H1 (cell line): ENCODE results near the gene NAPA. TPM values are rescaled to one million over a fixed set of nuclear protein-coding genes. Genes with fewer than 3 reads are reported as not detected.

ENCODE experiments used
- CTCF ChIA-PET: fragments of 300-600 bp; sonication (Branson Sonifier 250); formaldehyde crosslinking; loops from one replicate; lab custom pipeline; 2021; ENCODE audit not compliant: partially characterized antibody; lab: Charles Lee
- POLR2A ChIA-PET: fragments of 300-600 bp; sonication (Branson Sonifier 250); formaldehyde crosslinking; loops from one replicate; lab custom pipeline; 2021; ENCODE audit warnings: inconsistent platforms; ENCODE audit not compliant: partially characterized antibody; lab: Charles Lee
- DNase-seq, 2 experiments: peaks; one replicate each; pipeline versions ENCODE4 v3.0.0 to v3.0.0-alpha.2; 2010 to 2022; ENCODE audit warnings: low spot score in 2 of 2, low read depth in 1 of 2, mixed read lengths in 1 of 2
- FAIRE-seq: peaks from 2 replicates; lab custom pipeline; 2011; peaks lifted over from hg19 to GRCh38; lab: Jason Lieb, UNC
- H2AFZ ChIP-seq: 2 replicates; pipeline ENCODE4 v1.8.1; 2012; ENCODE audit warnings: low read length, inconsistent platforms
- H2AK5ac ChIP-seq: 2 replicates; pipeline ENCODE4 v1.6.1; 2013; ENCODE audit warnings: low read depth, low read length
- H2BK120ac ChIP-seq: replicated peaks from 2 replicates; pipeline ENCODE3; 2013; ENCODE audit warnings: low read depth, low read length, inconsistent platforms
- H2BK12ac ChIP-seq: 2 replicates; pipeline ENCODE4 v1.6.1; 2013; ENCODE audit warnings: low read depth, low read length
- H2BK15ac ChIP-seq: 2 replicates; pipeline ENCODE4 v1.6.1; 2013; ENCODE audit warnings: low read length
- H2BK20ac ChIP-seq: 2 replicates; pipeline ENCODE4 v1.6.1; 2013; ENCODE audit warnings: low read length
- H2BK5ac ChIP-seq: 2 replicates; pipeline ENCODE4 v1.6.1; 2013; ENCODE audit warnings: low read depth, low read length
- H3K14ac ChIP-seq: 2 replicates; pipeline ENCODE4 v1.6.1; 2013; ENCODE audit warnings: inconsistent platforms; ENCODE audit not compliant: insufficient read length
- H3K18ac ChIP-seq: 2 replicates; pipeline ENCODE4 v1.6.1; 2013; ENCODE audit warnings: low read length; ENCODE audit errors: extremely low read depth
- H3K23ac ChIP-seq: 2 replicates; pipeline ENCODE4 v1.6.1; 2013; ENCODE audit warnings: inconsistent platforms; ENCODE audit not compliant: insufficient read length
- H3K23me2 ChIP-seq: 2 replicates; pipeline ENCODE4 v1.6.1; 2013; ENCODE audit warnings: low read depth, low read length
- H3K27ac ChIP-seq: 2 replicates; pipeline ENCODE4 v1.6.1; 2011; ENCODE audit warnings: low read depth, low read length, inconsistent platforms
- H3K27me3 ChIP-seq, 4 experiments: replicated peaks in 1 of 4; 1 replicate in 1 of 4; 2 replicates in 3 of 4; pipeline versions ENCODE4 v1.6.1 to v1.8.1; 2011 to 2013; ENCODE audit warnings: low read length in 3 of 4, mild to moderate bottlenecking in 3 of 4, inconsistent platforms in 2 of 4, mixed read lengths in 2 of 4, moderate library complexity in 1 of 4; ENCODE audit not compliant: control insufficient read depth in 3 of 4, insufficient read depth in 3 of 4; ENCODE audit errors: extremely low read depth in 1 of 4
- H3K36me3 ChIP-seq, 4 experiments: 2 replicates each; pipeline versions ENCODE4 v1.6.1 to v1.8.1; 2011 to 2013; ENCODE audit warnings: mild to moderate bottlenecking in 4 of 4, low read length in 3 of 4, moderate library complexity in 2 of 4, control low read depth in 1 of 4, inconsistent platforms in 1 of 4; ENCODE audit not compliant: insufficient read depth in 4 of 4, control insufficient read depth in 2 of 4
- H3K4ac ChIP-seq: replicated peaks from 2 replicates; pipeline ENCODE3; 2013; ENCODE audit warnings: low read length, low read depth, mixed read lengths, inconsistent platforms; ENCODE audit not compliant: insufficient read length
- H3K4me1 ChIP-seq, 4 experiments: replicated peaks in 1 of 4; 1 replicate in 1 of 4; 2 replicates in 3 of 4; pipeline versions ENCODE4 v1.6.1 to v1.8.1; 2011 to 2013; ENCODE audit warnings: low read length in 3 of 4, inconsistent platforms in 2 of 4, mixed read lengths in 1 of 4; ENCODE audit not compliant: insufficient read depth in 4 of 4, control insufficient read depth in 3 of 4
- H3K4me2 ChIP-seq, 2 experiments: 2 replicates each; pipeline versions ENCODE4 v1.6.1 to v1.8.1; 2011 to 2013; ENCODE audit warnings: low read depth in 2 of 2, low read length in 2 of 2, control low read depth in 1 of 2, inconsistent platforms in 1 of 2, mild to moderate bottlenecking in 1 of 2; ENCODE audit not compliant: insufficient read depth in 1 of 2
- H3K4me3 ChIP-seq, 4 experiments: fragments of 200-600, 300-600 bp in 1 of 4; sonication (generic), shearing (Covaris generic), sonication (Bioruptor Twin) in 1 of 4; 2 replicates each; pipeline versions ENCODE4 v1.5.1 to v1.8.1; 2011 to 2016; ENCODE audit warnings: low read length in 4 of 4, low read depth in 3 of 4, control low read depth in 2 of 4, inconsistent platforms in 2 of 4, mild to moderate bottlenecking in 2 of 4, mixed read lengths in 1 of 4, moderate library complexity in 1 of 4; ENCODE audit not compliant: insufficient read depth in 2 of 4; ENCODE audit errors: extremely low read depth in 1 of 4
- H3K56ac ChIP-seq: replicated peaks from 2 replicates; pipeline ENCODE3; 2013; ENCODE audit warnings: low read depth, mild to moderate bottlenecking, mixed read lengths, low read length, inconsistent platforms; ENCODE audit not compliant: insufficient read length
- H3K79me1 ChIP-seq: 2 replicates; pipeline ENCODE4 v1.6.1; 2013; ENCODE audit warnings: low read depth, low read length, control low read depth
- H3K79me2 ChIP-seq, 2 experiments: 2 replicates each; pipeline versions ENCODE4 v1.6.1 to v1.8.1; 2012 to 2013; ENCODE audit warnings: low read length in 2 of 2, mild to moderate bottlenecking in 2 of 2, inconsistent platforms in 1 of 2; ENCODE audit not compliant: insufficient read depth in 2 of 2, control insufficient read depth in 1 of 2
- H3K9ac ChIP-seq, 4 experiments: replicated peaks in 1 of 4; 1 replicate in 1 of 4; 2 replicates in 3 of 4; pipeline versions ENCODE4 v1.6.1 to v1.8.1; 2011 to 2013; ENCODE audit warnings: low read depth in 3 of 4, low read length in 3 of 4, control low read depth in 2 of 4, mild to moderate bottlenecking in 2 of 4, moderate library complexity in 2 of 4, inconsistent platforms in 1 of 4; ENCODE audit errors: extremely low read depth in 1 of 4
- H3K9me3 ChIP-seq, 2 experiments: 2 replicates each; pipeline versions ENCODE4 v1.6.1 to v1.8.1; 2012 to 2013; ENCODE audit warnings: mild to moderate bottlenecking in 2 of 2, moderate library complexity in 2 of 2, control low read depth in 1 of 2, inconsistent platforms in 1 of 2, low read depth in 1 of 2, low read length in 1 of 2, mixed read lengths in 1 of 2; ENCODE audit not compliant: insufficient read depth in 2 of 2
- H4K20me1 ChIP-seq, 2 experiments: replicated peaks in 1 of 2; 2 replicates each; pipeline versions ENCODE3 to v1.8.1; 2011 to 2013; ENCODE audit warnings: inconsistent platforms in 2 of 2, low read length in 2 of 2, mild to moderate bottlenecking in 1 of 2; ENCODE audit not compliant: insufficient read depth in 2 of 2, control insufficient read depth in 1 of 2
- H4K5ac ChIP-seq: 2 replicates; pipeline ENCODE4 v1.6.1; 2013; ENCODE audit warnings: low read length, low read depth, mixed read lengths, inconsistent platforms; ENCODE audit not compliant: insufficient read length
- H4K8ac ChIP-seq: 2 replicates; pipeline ENCODE4 v1.8.0; 2013; ENCODE audit warnings: mild to moderate bottlenecking, moderate library complexity, low read length, inconsistent platforms; ENCODE audit not compliant: insufficient read depth; ENCODE audit errors: extremely low read depth
- H4K91ac ChIP-seq: replicated peaks from 2 replicates; pipeline ENCODE3; 2013; ENCODE audit warnings: low read length, mixed read lengths, inconsistent platforms; ENCODE audit not compliant: insufficient read length
- BACH1 ChIP-seq: IDR thresholded peaks from 2 replicates; pipeline ENCODE4 v1.6.1; 2012; ENCODE audit warnings: low read length, improper control_type of control experiment
- CEBPB ChIP-seq: IDR thresholded peaks from 2 replicates; pipeline ENCODE4 v1.6.1; 2012; ENCODE audit warnings: low read depth, low read length
- E2F6 ChIP-seq: IDR thresholded peaks from 2 replicates; pipeline ENCODE4 v1.6.1; 2012; ENCODE audit warnings: inconsistent platforms
- EP300 ChIP-seq, 2 experiments: IDR thresholded peaks; 1 replicate in 1 of 2; 2 replicates in 1 of 2; pipeline ENCODE4 v1.6.1; 2011 to 2012; ENCODE audit warnings: low read depth in 2 of 2, low read length in 2 of 2, mild to moderate bottlenecking in 2 of 2, borderline replicate concordance in 1 of 2, inconsistent platforms in 1 of 2, moderate library complexity in 1 of 2
- KDM1A ChIP-seq: fragments of 200-600, 300-600 bp; sonication (generic); IDR thresholded peaks from 2 replicates; pipeline ENCODE4 v1.7.1; 2016; ENCODE audit warnings: mild to moderate bottlenecking, low read length, borderline replicate concordance
- KDM4A ChIP-seq: IDR thresholded peaks from one replicate; pipeline ENCODE4 v1.7.1; 2012; ENCODE audit warnings: low read depth, mild to moderate bottlenecking, moderate library complexity, low read length, inconsistent platforms; ENCODE audit not compliant: severe bottlenecking
- NRF1 ChIP-seq: IDR thresholded peaks from 2 replicates; pipeline ENCODE4 v1.6.1; 2011; ENCODE audit warnings: mild to moderate bottlenecking, low read depth, low read length, improper control_type of control experiment
- POU5F1 ChIP-seq: IDR thresholded peaks from 2 replicates; pipeline ENCODE4 v1.6.1; 2011; ENCODE audit warnings: low read depth, mild to moderate bottlenecking, low read length, moderate library complexity
- SAP30 ChIP-seq: fragments of 300-600 bp; sonication (generic); IDR thresholded peaks from 2 replicates; pipeline ENCODE4 v1.7.1; 2012; ENCODE audit warnings: low read length, moderate library complexity, mild to moderate bottlenecking, inconsistent platforms; ENCODE audit not compliant: insufficient read depth, insufficient replicate concordance
- SIN3A ChIP-seq, 2 experiments: IDR thresholded peaks in 1 of 2; conservative IDR thresholded peaks in 1 of 2; 2 replicates each; pipeline ENCODE4 v1.6.1; 2011 to 2012; ENCODE audit warnings: low read length in 2 of 2, improper control_type of control experiment in 1 of 2, low read depth in 1 of 2, mild to moderate bottlenecking in 1 of 2
- WGBS, 2 experiments: shearing (Covaris generic) in 1 of 2; methylation state at CpG; one replicate each; pipeline versions ENCODE4 v1.1.6 to v1.1.7; 2013 to 2015; ENCODE audit warnings: low lambda C conversion rate in 2 of 2, mixed read lengths in 2 of 2, inconsistent platforms in 1 of 2, low coverage in 1 of 2, missing lambda C conversion rate in 1 of 2; ENCODE audit not compliant: insufficient replicate concordance in 2 of 2, insufficient coverage in 1 of 2, insufficient read length in 1 of 2; ENCODE audit errors: extremely low coverage in 1 of 2, missing lambda C conversion rate in 1 of 2; 5-methylcytosine and 5-hydroxymethylcytosine counted together
- polyA plus RNA-seq, 7 experiments: library from polyadenylated mRNA; depleted of rRNA in 3 of 7; stranded (reverse) in 5 of 7; unstranded in 2 of 7; fragments of >200 nt in 5 of 7; fragments of 200-250 nt in 2 of 7; gene quantifications; 1 replicate in 5 of 7; 2 replicates in 1 of 7; 4 replicates in 1 of 7; pipeline versions ENCODE4 v1.2.1 to v1.2.3, GENCODE V29; 2011 to 2013; ENCODE audit warnings: missing spikeins in 2 of 7, mixed read lengths in 2 of 7
- total RNA-seq: library from RNA; stranded (reverse); fragmentation: NEBNext Ultra II Directional; extraction: Animal tissue kit (Norgen Biotek cat#: 25700); gene quantifications from 2 replicates; pipeline ENCODE4 v1.2.1, GENCODE V29; 2021

The NAPA gene
- total and polyA plus RNA-seq, 2 of the 8 experiments (the other 6 are each of a cell fraction or from before 2014, with no cell fraction given) = 58.5 to 78.2 TPM

DNA sequence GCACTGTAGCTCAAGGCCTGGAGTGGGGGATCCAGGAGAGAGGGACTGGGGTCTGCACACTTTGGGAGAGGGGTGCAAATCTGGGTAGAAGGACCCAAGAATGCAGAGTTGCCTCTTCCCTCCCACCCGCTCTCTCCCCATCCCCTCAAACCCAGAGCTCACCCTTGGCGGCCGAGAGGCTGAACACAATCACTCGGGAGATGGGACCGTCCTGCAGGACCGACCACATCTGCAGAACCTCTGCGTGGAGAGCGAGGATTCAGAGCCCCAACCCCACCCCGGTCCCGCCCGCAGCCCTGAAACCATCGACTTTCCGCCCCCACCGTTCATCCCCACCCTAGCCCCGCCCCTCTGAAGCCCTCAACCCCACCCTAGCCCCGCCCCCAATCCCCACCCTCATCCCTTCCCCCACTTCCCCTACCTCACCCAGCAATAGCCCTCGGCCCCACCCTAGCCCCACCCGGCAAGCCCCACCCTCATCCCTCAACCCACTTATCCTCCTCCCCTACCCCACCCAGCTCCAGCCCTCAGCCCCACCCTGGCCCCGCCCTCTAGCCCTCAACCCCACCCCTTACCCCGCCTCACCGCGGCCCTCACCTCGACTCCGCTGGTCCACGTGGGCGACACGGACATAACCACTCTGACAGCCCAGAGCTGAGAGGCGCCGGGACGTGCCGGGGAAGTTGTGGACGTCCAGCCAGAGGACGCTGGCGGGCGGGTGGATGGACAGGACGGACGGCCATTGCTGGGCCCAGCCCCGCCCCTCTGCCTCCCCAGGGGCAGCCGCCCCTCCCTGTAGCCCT lies 35.0 kb downstream of the NAPA start:
- Histone ChIP-seq H2BK120ac (no peak overlapping the region), H2BK15ac (no peak overlapping the region), H4K8ac (no peak overlapping the region), H3K79me2 (no peaks in the 10 kb centered on the region), H3K27me3 (no peaks in the 10 kb centered on the region), H2BK20ac (no peak overlapping the region), H3K79me1 (no peaks in the 10 kb centered on the region), H2AK5ac (no peak overlapping the region), H3K9me3 (no peaks in the 10 kb centered on the region), H4K5ac (no peak overlapping the region), H3K23me2 (peaks cover 11% of the 10 kb centered on the region), H3K4me2 (peak overlapping the region; percentile 62 to 89), H4K20me1 (peaks cover 0 to 2% of the 10 kb centered on the region in 2 experiments), H3K9ac (peak overlapping the region in 2 of 4 experiments; percentile 4 to 16; a peak in 4 of 7 replicates), H2AFZ (peak overlapping the region; percentile 24; the same call in 1 of the 2 replicates), H3K36me3 (peaks cover 0 to under 1% (median 0%) of the 10 kb centered on the region in 4 experiments; a peak in 1 of 8 replicates), H2BK5ac (no peak overlapping the region), H3K14ac (no peak overlapping the region), H3K23ac (no peak overlapping the region), H3K4me1 (peaks cover 0 to 8% (median 3%) of the 10 kb centered on the region in 4 experiments; a peak in 2 of 7 replicates), H3K18ac (no peak overlapping the region; the same call in 1 of the 2 replicates), H3K56ac (no peak overlapping the region), H3K27ac (no peak overlapping the region), H4K91ac (no peak overlapping the region), H2BK12ac (peak overlapping the region; percentile 68; the same call in 1 of the 2 replicates), H3K4ac (no peak overlapping the region), H3K4me3 (peak overlapping the region; percentile 52 to 75 (median 66))
- WGBS, 2 experiments = 3% methylated on average over 12 of the region's 39 CpGs; no CpG with 5 or more reads in 1 of the 2 experiments
- DNase-seq (peak; percentile 51 to 85), FAIRE-seq (no peak)
- CTCF ChIA-PET = interaction anchor here (0.9 to 11.5 kb wide), 10 partner anchors 12 to 227 kb away, joined by 3 to 80 read pairs (median 4); no protein-coding TSS in a partner anchor
- POLR2A ChIA-PET = interaction anchor here (1.0 to 2.9 kb wide), 8 partner anchors 8 to 227 kb away, joined by 3 to 11 read pairs (median 4); partner anchors contain the start of gene SLC8A2
- TF ChIP-seq CEBPB (no peak), SIN3A (conservative IDR thresholded peaks at IDR 0.05 in 1 of 2, IDR thresholded peaks at IDR 0.05 in 1 of 2; ENCODE audit: low read depth in 1 of 2, low read length in 2 of 2) (peak in 1 of 2 experiments; percentile 74; a peak in 2 of 4 replicates), EP300 (IDR thresholded peaks at IDR 0.05; ENCODE audit: borderline replicate concordance in 1 of 2, low read depth in 2 of 2, low read length in 2 of 2) (no peak), KDM4A (peak; percentile 32), POU5F1 (no peak), KDM1A (no peak), NRF1 (no peak), E2F6 (peak; percentile 59), SAP30 (peak; percentile 32), BACH1 (no peak)
